Activated CD8-positive, alpha-beta T cell treated with anti-CD3 and anti-CD28 coated beads, Interleukin-2, amount 10 ng/mL, durations not matched to agents 7 days and 5 days (primary cell): ENCODE results near the gene HOXD10. TPM values are rescaled to one million over a fixed set of nuclear protein-coding genes. Genes with fewer than 3 reads are reported as not detected.

Experiments
- ATAC-seq: fragments of 150-1000 bp; cut with Tn5 transposase; one replicate; pipeline ENCODE4 v1.10.0; 2021; ENCODE audit warnings: moderate library complexity
- CTCF ChIA-PET: fragments of 350-600 bp; sonication (Branson Sonifier 250); formaldehyde crosslinking; loops from one replicate; lab custom pipeline; 2021; ENCODE audit warnings: antibody characterized with exemption; lab: Charles Lee
- POLR2A ChIA-PET: fragments of 350-600 bp; sonication (Branson Sonifier 250); formaldehyde crosslinking; loops from one replicate; lab custom pipeline; 2021; ENCODE audit warnings: antibody characterized with exemption; lab: Charles Lee
- DNase-seq: peaks from one replicate; pipeline ENCODE4 v3.0.0-alpha.2; 2020
- H3K27ac Mint-ChIP-seq: one replicate; pipeline ENCODE4 v1.8.0; 2021; ENCODE audit warnings: mild to moderate bottlenecking, mixed read lengths
- H3K27me3 Mint-ChIP-seq: one replicate; pipeline ENCODE4 v1.8.0; 2021; ENCODE audit warnings: low read depth, mixed read lengths
- H3K36me3 Mint-ChIP-seq: one replicate; pipeline ENCODE4 v1.8.0; 2021; ENCODE audit warnings: low read depth, mixed read lengths
- H3K4me1 Mint-ChIP-seq: one replicate; pipeline ENCODE4 v1.8.0; 2021; ENCODE audit warnings: low read depth, mixed read lengths
- H3K4me3 Mint-ChIP-seq: one replicate; pipeline ENCODE4 v1.8.0; 2021; ENCODE audit warnings: mild to moderate bottlenecking, mixed read lengths
- H3K9me3 Mint-ChIP-seq: one replicate; pipeline ENCODE4 v1.8.0; 2022; ENCODE audit warnings: mixed read lengths; ENCODE audit not compliant: insufficient read depth
- total RNA-seq, 2 experiments: library from RNA; stranded (reverse); gene quantifications; one replicate each; pipeline ENCODE4 v1.2.3, GENCODE V29; 2021

Gene HOXD10
- total RNA-seq, 2 experiments from 2014 or later: not detected

DNA sequence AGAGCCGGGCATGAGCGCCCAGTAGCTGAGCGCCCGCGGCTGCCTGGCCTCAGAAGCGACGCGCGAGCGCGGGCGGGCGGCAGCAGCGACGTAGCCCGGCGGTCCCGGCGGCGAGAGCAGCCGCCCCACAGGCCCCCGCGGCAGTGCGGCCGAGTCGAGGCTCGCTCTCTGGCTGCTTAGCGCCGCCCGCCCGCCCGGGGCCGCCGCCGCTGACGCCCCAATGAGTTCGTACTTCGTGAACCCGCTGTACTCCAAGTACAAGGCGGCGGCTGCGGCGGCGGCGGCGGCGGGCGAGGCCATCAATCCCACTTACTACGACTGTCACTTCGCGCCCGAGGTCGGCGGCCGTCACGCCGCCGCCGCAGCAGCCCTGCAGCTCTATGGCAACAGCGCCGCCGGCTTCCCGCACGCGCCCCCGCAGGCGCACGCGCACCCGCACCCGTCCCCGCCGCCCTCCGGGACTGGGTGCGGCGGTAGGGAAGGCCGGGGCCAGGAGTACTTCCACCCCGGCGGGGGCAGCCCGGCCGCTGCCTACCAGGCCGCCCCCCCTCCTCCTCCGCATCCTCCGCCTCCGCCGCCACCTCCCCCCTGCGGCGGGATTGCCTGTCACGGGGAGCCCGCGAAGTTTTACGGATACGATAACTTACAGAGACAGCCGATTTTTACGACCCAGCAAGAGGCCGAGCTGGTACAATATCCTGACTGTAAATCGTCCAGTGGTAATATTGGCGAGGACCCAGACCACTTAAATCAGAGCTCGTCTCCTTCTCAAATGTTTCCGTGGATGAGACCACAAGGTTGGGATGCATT lies 13.8 kb downstream of the HOXD10 start:
- Mint-ChIP-seq H3K27ac (peak overlapping the region; percentile 64), H3K9me3 (no peaks in the 10 kb centered on the region), H3K27me3 (peaks cover 78% of the 10 kb centered on the region), H3K4me3 (peak overlapping the region; percentile 45), H3K36me3 (peaks cover 2% of the 10 kb centered on the region), H3K4me1 (peaks cover 18% of the 10 kb centered on the region)
- CTCF ChIA-PET: interaction anchor here (0.9 to 4.4 kb wide), 10 partner anchors 9 to 1018 kb away, joined by 3 to 23 read pairs (median 4); no protein-coding TSS in a partner anchor
- POLR2A ChIA-PET: no interaction called here
- ATAC-seq: peak; percentile 54
- DNase-seq: no peak

DNA sequence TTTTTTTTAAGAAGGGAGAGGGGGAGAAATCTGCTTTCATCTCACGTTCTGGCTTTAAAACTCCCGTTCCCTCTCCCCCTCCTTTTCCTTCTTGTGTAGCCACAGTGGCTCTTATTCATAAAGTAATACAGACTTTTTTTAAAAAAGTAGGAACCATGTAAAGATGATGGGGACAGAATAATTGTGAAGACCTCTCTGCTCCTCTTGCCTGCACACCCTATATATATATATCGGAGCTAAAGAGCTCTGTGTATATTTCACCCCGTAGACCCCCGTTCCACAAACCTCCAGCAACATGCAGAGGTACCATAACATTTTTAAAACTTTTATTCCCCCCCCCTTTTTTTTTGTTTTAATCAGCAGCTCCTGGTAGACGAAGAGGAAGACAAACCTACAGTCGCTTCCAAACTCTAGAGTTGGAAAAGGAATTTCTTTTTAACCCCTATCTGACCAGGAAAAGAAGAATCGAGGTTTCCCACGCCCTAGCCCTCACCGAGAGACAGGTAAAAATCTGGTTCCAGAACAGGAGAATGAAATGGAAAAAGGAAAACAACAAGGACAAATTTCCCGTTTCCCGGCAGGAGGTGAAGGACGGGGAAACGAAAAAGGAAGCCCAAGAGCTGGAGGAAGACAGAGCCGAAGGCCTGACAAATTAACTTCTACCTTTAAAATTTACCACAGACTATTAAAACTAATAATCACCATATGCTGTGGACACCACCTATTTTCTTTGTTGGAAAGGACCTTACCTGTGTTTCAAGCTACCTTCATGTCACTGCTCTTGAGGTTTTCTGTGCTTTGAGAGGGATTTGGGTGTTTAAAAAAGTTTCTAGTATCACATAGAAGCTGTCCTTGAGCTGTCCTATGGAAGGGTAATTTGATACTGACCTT lies 14.6 kb downstream of the HOXD10 start:
- Mint-ChIP-seq H3K4me3 (peak overlapping the region; percentile 45), H3K4me1 (peaks cover 25% of the 10 kb centered on the region), H3K27ac (peak overlapping the region; percentile 64), H3K27me3 (peaks cover 78% of the 10 kb centered on the region), H3K9me3 (no peaks in the 10 kb centered on the region), H3K36me3 (peaks cover 3% of the 10 kb centered on the region)
- ChIA-PET CTCF (interaction anchor here (0.8 to 4.4 kb wide), 14 partner anchors 8 to 1017 kb away, joined by 3 to 23 read pairs (median 4); partner anchors contain the start of gene HOXD9), POLR2A (no interaction called here)
- DNase-seq: no peak
- ATAC-seq: no peak

DNA sequence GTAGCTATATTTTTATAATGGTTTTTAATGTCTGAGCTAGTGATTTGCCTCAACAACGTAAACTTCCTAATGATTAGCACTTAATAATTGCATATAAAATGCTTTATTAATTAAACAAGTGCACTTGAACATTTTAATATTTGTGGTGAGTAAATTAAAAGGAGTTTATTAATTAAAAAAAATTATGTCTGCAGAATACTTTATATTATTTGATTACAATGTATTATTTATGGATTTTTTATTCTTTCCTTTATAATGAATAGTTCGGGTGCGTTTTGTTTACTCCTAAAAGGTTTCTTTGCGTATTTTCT lies 15.2 kb downstream of the HOXD10 start:
- H3K27ac Mint-ChIP-seq: no peak overlapping the region
- no peak for DNase-seq
- ChIA-PET CTCF (interaction anchor here (0.8 to 4.4 kb wide), 13 partner anchors 9 to 1017 kb away, joined by 3 to 23 read pairs (median 4); partner anchors contain the start of gene HOXD9), POLR2A (no interaction called here)
- H3K27me3 Mint-ChIP-seq: peaks cover 79% of the 10 kb centered on the region
- peaks cover 26% of the 10 kb centered on the region for H3K4me1 Mint-ChIP-seq
- ATAC-seq: no peak
- H3K4me3 Mint-ChIP-seq: peak overlapping the region; percentile 74
- no peaks in the 10 kb centered on the region for H3K9me3 Mint-ChIP-seq
- peaks cover 3% of the 10 kb centered on the region for H3K36me3 Mint-ChIP-seq

DNA sequence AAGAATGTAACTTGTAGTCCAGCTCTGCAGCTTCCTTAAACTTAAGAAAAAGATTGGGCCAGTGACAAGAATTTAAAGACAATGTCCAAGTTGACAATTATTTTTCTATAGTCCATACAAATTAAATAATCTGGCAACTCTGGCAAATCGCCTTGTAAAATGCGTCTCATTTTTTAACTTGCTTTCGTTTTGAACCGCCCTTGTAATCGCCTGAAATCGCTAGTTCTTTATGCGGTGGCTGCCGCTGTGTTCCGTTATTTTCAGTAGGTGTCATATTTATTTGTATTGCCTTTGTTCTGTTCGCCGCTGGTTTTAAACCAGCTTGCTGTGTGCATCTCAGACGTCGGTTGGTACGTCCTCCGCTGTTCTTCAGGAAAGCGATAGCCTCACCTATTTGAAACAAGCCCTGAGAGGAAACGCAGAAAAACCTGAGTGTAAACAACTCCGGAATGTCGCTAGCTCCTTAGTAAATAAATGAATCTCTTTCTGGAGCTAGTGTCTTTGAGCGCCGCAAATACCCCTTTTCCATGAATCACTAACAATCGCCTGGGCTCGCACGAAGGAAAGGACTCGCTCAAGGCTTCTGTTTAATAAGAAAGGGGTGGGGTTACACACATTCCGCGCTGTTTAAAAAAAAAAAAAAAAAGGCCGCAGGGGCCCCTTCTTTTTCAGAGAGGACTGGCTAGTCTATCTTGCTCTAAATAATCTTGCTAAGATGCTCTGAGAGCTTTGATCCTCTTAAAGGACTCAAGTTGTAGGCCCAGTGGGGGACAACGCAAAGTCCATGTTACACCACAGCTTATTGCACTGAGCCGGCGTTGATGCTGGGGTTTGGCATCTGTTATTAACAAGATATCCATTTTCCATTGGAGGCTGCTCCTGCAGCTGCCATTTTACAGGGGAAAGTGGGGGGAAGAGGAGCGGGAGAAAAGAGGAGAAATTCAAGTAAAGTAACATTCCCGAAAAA lies 15.9 kb downstream of the HOXD10 start:
- Mint-ChIP-seq H3K4me1 (peaks cover 27% of the 10 kb centered on the region), H3K9me3 (no peaks in the 10 kb centered on the region), H3K27me3 (peaks cover 80% of the 10 kb centered on the region), H3K4me3 (peak overlapping the region; percentile 74), H3K27ac (no peak overlapping the region), H3K36me3 (peaks cover 3% of the 10 kb centered on the region)
- DNase-seq: peak; percentile 32
- ChIA-PET CTCF (interaction anchor here (0.9 to 4.4 kb wide), 11 partner anchors 8 to 1029 kb away, joined by 3 to 23 read pairs (median 4); partner anchors contain the start of gene HOXD9), POLR2A (no interaction called here)
- no peak for ATAC-seq

DNA sequence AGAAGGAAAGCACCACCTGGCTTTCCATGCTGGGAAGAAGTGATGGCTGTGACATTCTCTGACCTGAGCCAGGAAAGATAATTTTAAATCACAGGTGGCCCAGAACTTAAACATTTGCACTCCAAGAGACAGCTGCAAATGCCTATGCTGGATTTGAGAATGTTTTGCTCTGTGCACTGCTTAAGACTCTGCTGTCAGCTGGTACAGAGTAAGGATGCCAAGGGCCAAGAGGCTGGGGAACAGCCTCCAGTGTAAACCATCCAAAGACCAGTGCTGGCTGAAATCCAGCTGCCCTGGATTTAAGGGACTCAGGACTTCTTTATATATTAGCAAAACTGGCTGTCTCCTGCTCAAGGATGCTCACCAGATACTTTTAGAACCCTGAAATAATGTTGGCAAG lies 16.8 kb downstream of the HOXD10 start:
- no peak overlapping the region for H3K27ac Mint-ChIP-seq
- DNase-seq: no peak
- H3K4me3 Mint-ChIP-seq: no peak overlapping the region
- H3K4me1 Mint-ChIP-seq: peaks cover 27% of the 10 kb centered on the region
- peaks cover 80% of the 10 kb centered on the region for H3K27me3 Mint-ChIP-seq
- no peak for ATAC-seq
- peaks cover 7% of the 10 kb centered on the region for H3K36me3 Mint-ChIP-seq
- ChIA-PET CTCF (interaction anchor here (1.3 to 4.4 kb wide), 5 partner anchors 322 to 1028 kb away, joined by 4 to 23 read pairs (median 14); no protein-coding TSS in a partner anchor), POLR2A (no interaction called here)
- no peaks in the 10 kb centered on the region for H3K9me3 Mint-ChIP-seq

DNA sequence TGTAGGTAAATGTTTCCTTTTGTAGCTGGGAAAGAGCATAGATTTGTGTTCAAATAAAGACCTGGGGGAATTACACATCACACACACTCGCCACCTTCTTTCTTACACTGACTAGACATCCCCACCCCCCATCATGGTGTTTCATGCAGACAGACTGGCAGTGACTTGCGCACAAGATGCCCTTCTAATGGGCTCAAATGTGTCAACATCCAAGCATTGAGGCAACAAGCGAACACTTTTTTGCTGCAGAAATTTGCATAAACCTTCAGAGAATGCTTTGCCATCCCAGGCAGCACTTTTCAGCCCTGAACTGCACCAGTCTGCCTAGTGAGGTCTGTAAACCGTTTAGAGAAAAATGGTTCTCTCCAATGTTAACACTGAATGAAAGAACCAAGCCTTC lies 17.5 kb downstream of the HOXD10 start:
- ATAC-seq (no peak), DNase-seq (no peak)
- Mint-ChIP-seq H3K27me3 (peaks cover 80% of the 10 kb centered on the region), H3K4me3 (no peak overlapping the region), H3K4me1 (peaks cover 31% of the 10 kb centered on the region), H3K27ac (no peak overlapping the region), H3K36me3 (peaks cover 8% of the 10 kb centered on the region), H3K9me3 (no peaks in the 10 kb centered on the region)
- POLR2A ChIA-PET: no interaction called here
- CTCF ChIA-PET: interaction anchor here (1.4 to 4.4 kb wide), 4 partner anchors 321 to 518 kb away, joined by 4 to 23 read pairs (median 17); no protein-coding TSS in a partner anchor

DNA sequence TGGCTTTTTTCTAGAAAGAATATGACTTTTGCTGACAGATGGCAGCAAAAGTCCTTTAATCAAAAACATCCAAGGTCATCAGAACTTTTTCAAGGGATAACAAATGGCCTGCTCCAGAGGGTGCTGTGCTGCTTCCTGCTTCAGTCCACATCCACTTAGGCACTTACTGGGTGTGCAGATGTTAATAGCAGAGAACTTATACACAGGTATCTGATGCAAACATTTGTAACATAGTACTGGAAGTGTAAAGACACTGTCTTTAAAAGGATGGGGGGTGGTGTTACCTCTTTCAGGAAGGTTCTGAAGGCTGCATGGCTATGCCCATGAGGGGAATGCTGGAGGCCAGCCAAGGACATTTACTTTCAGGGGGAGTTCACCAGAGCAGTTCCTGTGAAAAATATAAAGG lies 18.5 kb downstream of the HOXD10 start:
- Mint-ChIP-seq H3K27ac (no peak overlapping the region), H3K4me1 (peaks cover 36% of the 10 kb centered on the region), H3K4me3 (no peak overlapping the region), H3K36me3 (peaks cover 8% of the 10 kb centered on the region), H3K27me3 (peaks cover 86% of the 10 kb centered on the region), H3K9me3 (no peaks in the 10 kb centered on the region)
- ATAC-seq (no peak), DNase-seq (no peak)
- CTCF ChIA-PET: interaction anchor here (4.3 kb wide), 1 partner anchor 419 kb away, joined by 20 read pairs; no protein-coding TSS in a partner anchor
- POLR2A ChIA-PET: no interaction called here

DNA sequence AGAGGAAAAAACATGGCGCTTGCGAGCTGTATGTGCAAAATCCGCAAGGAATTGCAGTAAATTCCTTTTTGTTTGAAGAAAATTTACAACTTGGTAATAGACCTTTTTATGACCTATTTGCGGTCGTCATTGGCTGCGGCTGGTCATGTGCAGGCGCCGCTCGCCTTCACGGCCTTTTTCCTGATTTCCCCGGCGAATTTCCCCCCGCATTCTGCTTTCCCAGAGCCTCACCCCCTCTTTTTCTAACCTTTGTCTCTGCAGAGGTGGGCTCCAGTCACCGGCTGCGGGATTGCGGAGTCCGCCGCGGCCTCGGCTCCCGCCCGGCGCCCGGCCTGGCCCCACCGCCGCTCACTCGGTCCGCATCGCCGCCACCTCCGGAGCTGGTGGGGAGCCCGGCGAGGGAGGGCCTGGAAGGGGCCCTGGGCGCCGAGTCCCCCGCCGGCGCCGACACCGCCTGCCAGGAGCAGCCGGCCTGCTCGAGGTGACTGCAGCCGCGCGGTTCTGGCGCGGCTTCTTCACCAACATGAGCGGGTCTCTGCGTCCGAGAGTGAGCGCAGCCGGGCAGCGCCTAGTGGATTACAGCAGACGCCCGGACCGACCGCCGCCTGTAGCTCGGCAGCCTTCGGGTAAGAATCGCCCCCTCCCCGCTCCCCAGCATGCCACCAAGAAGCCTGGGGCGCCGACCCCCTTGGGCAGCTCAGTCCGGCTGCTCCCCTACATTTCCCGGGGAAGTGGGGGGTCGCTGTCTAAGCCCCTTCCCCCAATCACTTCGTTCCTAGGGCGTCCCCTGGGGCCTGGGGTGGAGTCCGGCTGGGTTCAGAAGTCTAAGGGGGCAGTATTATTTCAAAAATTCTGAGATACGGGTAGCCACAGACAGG lies 20.0 kb downstream of the HOXD10 start:
- ChIA-PET POLR2A (no interaction called here), CTCF (interaction anchor here (1.2 kb wide), 1 partner anchor 418 kb away, joined by 3 read pairs; no protein-coding TSS in a partner anchor)
- DNase-seq (no peak), ATAC-seq (no peak)
- Mint-ChIP-seq H3K36me3 (peaks cover 6% of the 10 kb centered on the region), H3K9me3 (no peaks in the 10 kb centered on the region), H3K27ac (no peak overlapping the region), H3K27me3 (peaks cover 83% of the 10 kb centered on the region), H3K4me3 (no peak overlapping the region), H3K4me1 (peaks cover 36% of the 10 kb centered on the region)

DNA sequence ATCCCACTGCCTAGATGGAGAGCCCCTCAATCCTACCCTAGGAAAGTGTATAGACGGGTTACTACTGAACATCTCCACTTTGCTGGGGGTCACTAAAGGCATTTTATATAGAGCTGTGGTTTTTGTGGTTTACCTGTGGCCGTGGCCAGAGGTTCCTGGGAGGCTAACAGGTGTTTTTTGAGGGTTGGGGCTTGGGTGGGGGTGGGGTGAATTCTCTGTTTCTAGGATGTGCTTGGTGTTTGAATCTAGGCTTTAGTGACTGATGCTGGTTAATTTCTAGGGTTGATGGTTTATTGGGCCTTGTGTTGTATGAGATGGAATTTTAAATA lies 20.6 kb downstream of the HOXD10 start:
- H3K9me3 Mint-ChIP-seq: no peaks in the 10 kb centered on the region
- ATAC-seq (no peak), DNase-seq (no peak)
- peaks cover 32% of the 10 kb centered on the region for H3K4me1 Mint-ChIP-seq
- H3K4me3 Mint-ChIP-seq: no peak overlapping the region
- no peak overlapping the region for H3K27ac Mint-ChIP-seq
- peaks cover 6% of the 10 kb centered on the region for H3K36me3 Mint-ChIP-seq
- ChIA-PET CTCF (interaction anchor here (1.2 kb wide), 1 partner anchor 417 kb away, joined by 3 read pairs; no protein-coding TSS in a partner anchor), POLR2A (no interaction called here)
- H3K27me3 Mint-ChIP-seq: peaks cover 83% of the 10 kb centered on the region

DNA sequence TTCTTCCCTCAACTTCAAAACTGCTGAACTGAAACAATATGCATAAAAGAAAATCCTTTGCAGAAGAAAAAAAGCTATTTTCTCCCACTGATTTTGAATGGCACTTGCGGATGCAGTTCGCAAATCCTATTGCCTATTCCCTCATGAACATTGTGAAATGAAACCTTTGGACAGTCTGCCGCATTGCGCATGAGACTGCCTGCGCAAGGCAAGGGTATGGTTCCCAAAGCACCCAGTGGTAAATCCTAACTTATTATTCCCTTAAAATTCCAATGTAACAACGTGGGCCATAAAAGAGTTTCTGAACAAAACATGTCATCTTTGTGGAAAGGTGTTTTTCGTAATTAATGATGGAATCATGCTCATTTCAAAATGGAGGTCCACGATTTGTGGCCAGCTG lies 21.3 kb downstream of the HOXD10 start:
- H3K4me1 Mint-ChIP-seq: peaks cover 31% of the 10 kb centered on the region
- ATAC-seq: no peak
- H3K9me3 Mint-ChIP-seq: no peaks in the 10 kb centered on the region
- no peak overlapping the region for H3K27ac Mint-ChIP-seq
- CTCF ChIA-PET: interaction anchor here (1.7 to 4.6 kb wide), 3 partner anchors 11 to 1011 kb away, joined by 8 to 22 read pairs (median 17); no protein-coding TSS in a partner anchor
- POLR2A ChIA-PET: no interaction called here
- peaks cover 79% of the 10 kb centered on the region for H3K27me3 Mint-ChIP-seq
- no peak for DNase-seq
- peaks cover 6% of the 10 kb centered on the region for H3K36me3 Mint-ChIP-seq
- H3K4me3 Mint-ChIP-seq: no peak overlapping the region
